Motor neuron (in vitro differentiated cells): ENCODE measurements around the gene CNIH1. TPM values are rescaled to one million over a fixed set of nuclear protein-coding genes. Genes with fewer than 3 reads are reported as not detected.
"Not testable (repeated sequence)": the region's sequence is repeated elsewhere in the genome, so short reads cannot be mapped to it uniquely, and the experiment has no call there.

Source experiments
- ATAC-seq, 8 experiments: fragments of 200-7000 bp; cut with Tn5 transposase; replicated peaks in 6 of 8; 2 replicates each; pipeline ENCODE4 v1.8.0; 2021; ENCODE audit warnings: mild to moderate bottlenecking in 8 of 8, moderate library complexity in 8 of 8
- H3K27ac ChIP-seq, 2 donors: fragments of 250-450 bp; sonication (Bioruptor Pico); 2 replicates each; pipeline ENCODE4 v1.9.0; 2021; ENCODE audit warnings: antibody characterized with exemption in 2 of 2, mild to moderate bottlenecking in 2 of 2, moderate library complexity in 1 of 2
- H3K4me1 ChIP-seq, 2 donors: fragments of 250-450 bp; sonication (Bioruptor Pico); replicated peaks in 1 of 2; 2 replicates each; pipeline ENCODE4 v1.6.1; 2021; ENCODE audit warnings: antibody characterized with exemption in 2 of 2, mild to moderate bottlenecking in 2 of 2, moderate library complexity in 1 of 2
- H3K4me3 ChIP-seq, 5 donors: fragments of 250-450 bp; sonication (Bioruptor Pico); 2 replicates each; pipeline ENCODE4 v1.9.0; 2021; ENCODE audit warnings: antibody characterized with exemption in 5 of 5, mild to moderate bottlenecking in 5 of 5, moderate library complexity in 4 of 5
- WGBS, 10 experiments: fragments of 450-650 bp; shearing (Covaris generic); methylation state at CpG; one replicate each; pipeline ENCODE4 v1.0.0; 2022; 5-methylcytosine and 5-hydroxymethylcytosine counted together
- in situ Hi-C, 9 experiments: fragments of 400-800 bp; cut with MboI; loops; one replicate each; pipeline ENCODE4 v1.15.0; 2021; ENCODE audit warnings: low sequenced_read_pairs in 9 of 9, low pct_unique_long_range_greater_than_20kb in 2 of 9; ENCODE audit not compliant: unreplicated experiment in 9 of 9
- total RNA-seq, 8 experiments: library from RNA; unstranded; fragments of 300-600 nt; gene quantifications; 2 replicates each; pipeline versions ENCODE4 v1.2.3 to v1.2.4, GENCODE V29; 2022

The CNIH1 gene
- total RNA-seq, 8 experiments from 2014 or later: 47.7 to 243 (median 78.3) TPM

DNA sequence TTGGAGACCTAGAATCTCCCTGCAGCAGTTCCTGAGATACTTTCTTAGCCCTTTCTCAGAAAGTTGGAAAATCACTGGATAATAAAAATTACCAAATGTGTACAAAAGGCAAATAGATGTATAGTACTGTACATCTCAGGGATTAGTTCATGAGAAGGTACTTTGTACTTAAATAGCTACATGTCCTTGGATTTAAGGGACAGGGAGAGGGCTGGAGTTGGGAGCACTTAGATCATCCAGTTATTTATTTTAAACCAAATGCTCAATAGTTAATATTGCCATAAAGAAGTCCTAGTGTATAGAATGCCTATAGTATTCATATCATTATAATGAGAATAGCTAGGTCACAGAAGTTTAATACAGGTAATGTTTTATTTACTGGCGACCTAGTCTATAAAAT lies 31.0 kb downstream of the CNIH1 start:
- no peaks in the 10 kb centered on the region for H3K4me1 ChIP-seq
- in situ Hi-C loops: no loop called here
- H3K4me3 ChIP-seq: no peak overlapping the region
- 70 to 100% (median 100%) methylated on average over 1 of the region's 1 CpG; no CpG with 5 or more reads in 2 of the 10 experiments for WGBS, 10 experiments
- no peak overlapping the region for H3K27ac ChIP-seq
- ATAC-seq: no peak

GRCh38 chr14:54403401-54404005 lies 37.7 kb downstream of the CNIH1 start:
- H3K4me1 ChIP-seq, in situ Hi-C loops, ATAC-seq, H3K27ac ChIP-seq, H3K4me3 ChIP-seq: not testable (repeated sequence)
- 18 to 100% (median 91%) methylated on average over 1 to 5 of the region's 6 CpGs for WGBS, 10 experiments

DNA sequence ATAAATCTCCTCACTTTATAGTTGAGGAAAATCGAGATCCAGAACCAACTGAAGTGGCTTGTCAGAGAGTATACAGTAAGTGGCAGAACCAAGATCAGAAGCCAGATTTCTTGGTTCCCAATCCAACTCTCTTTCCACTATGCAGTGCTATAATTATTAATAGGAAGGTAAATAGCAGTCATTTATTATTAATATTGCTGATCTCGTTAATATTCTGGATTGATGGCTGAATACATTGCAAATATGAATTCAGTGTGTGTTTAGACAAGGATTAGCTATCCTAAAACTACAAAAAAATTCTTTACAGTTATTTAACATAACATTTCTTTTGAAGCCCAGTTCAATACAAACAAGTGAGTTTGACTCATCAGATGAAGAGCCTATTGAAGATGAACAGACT lies 41.6 kb downstream of the CNIH1 start:
- in situ Hi-C loops: no loop called here
- no peak for ATAC-seq
- H3K4me1 ChIP-seq: peaks cover 0 to 2% of the 10 kb centered on the region in 2 donors
- no peak overlapping the region for H3K27ac ChIP-seq
- H3K4me3 ChIP-seq: no peak overlapping the region
- WGBS, 10 experiments: 78 to 100% (median 100%) methylated on average over 1 to 2 of the region's 2 CpGs; no CpG with 5 or more reads in 2 of the 10 experiments

GRCh38 chr14:54396493-54397335 lies 44.5 kb downstream of the CNIH1 start, which contains the start of gene CDKN3:
TSS of gene CDKN3 (plus strand) at chr14:54397007. CDS start at chr14:54397069, 62 bp downstream.
- peaks cover 0 to 2% of the 10 kb centered on the region in 2 donors for H3K4me1 ChIP-seq
- in situ Hi-C loops: no loop called here
- H3K27ac ChIP-seq: no peak within 1 kb of the TSS
- ATAC-seq: peak; percentile 96 to 98 (median 97)
- H3K4me3 ChIP-seq: peak within 1 kb of the TSS; percentile 51 to 76 (median 62)
- 0 to 40% (median 8%) methylated on average over 1 to 13 of the region's 76 CpGs; no CpG with 5 or more reads in 4 of the 10 experiments for WGBS, 10 experiments

DNA sequence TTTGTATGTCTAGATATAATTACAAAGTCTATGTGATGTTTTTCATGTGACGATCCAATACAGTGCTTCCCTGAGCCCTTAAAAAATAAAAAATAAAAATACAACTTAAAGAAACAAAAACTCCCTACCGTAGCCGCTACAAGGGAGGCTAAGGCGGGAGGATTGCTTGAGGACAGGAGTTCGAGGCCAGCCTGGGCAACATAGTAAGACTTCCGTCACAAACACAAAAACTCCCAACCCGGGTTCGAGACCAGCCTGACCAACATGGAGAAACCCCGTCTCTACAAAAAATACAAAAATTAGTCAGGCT lies 45.0 kb downstream of the CNIH1 start:
- 53 to 100% (median 74%) methylated on average over 1 to 8 of the region's 9 CpGs for WGBS, 10 experiments

GRCh38 chr14:54395716-54396115 lies 45.5 kb downstream of the CNIH1 start:
- H3K4me3 ChIP-seq: no peak overlapping the region
- no peak for ATAC-seq
- peaks cover 0 to 2% of the 10 kb centered on the region in 2 donors for H3K4me1 ChIP-seq
- 75 to 100% (median 96%) methylated on average over 1 to 2 of the region's 2 CpGs; no CpG with 5 or more reads in 1 of the 10 experiments for WGBS, 10 experiments
- in situ Hi-C loops: no loop called here
- H3K27ac ChIP-seq: no peak overlapping the region

More for the DNA sequence above, 45.0 kb downstream of the CNIH1 start:
- ATAC-seq: no peak
- peak overlapping the region; percentile 30 to 76 (median 62) for H3K4me3 ChIP-seq
- in situ Hi-C loops: no loop called here
- H3K4me1 ChIP-seq: peaks cover 0 to 2% of the 10 kb centered on the region in 2 donors
- no peak overlapping the region for H3K27ac ChIP-seq

DNA sequence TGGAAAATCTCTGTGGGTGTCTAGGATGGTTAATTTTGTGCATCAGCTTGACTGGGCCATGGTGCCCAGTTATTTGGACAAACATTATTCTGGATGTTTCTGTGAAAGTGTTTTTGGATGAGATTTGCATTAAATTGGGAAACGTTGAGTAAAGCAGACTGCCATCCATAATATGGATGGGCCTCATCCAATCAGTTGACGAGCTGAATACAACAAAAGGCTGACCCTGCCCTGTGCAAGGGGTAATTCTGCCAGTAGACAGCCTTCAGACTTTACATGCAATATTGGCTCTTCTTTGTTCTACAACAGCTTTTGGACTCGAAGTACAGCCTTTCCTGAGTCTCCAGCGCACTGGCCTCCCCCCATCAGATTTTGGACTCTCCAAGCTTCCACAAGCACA lies 45.9 kb downstream of the CNIH1 start:
- in situ Hi-C loops: no loop called here
- Histone ChIP-seq H3K4me1 (peaks cover 0 to 2% of the 10 kb centered on the region in 2 donors), H3K27ac (no peak overlapping the region), H3K4me3 (no peak overlapping the region)
- no peak for ATAC-seq
- WGBS, 10 experiments: 64 to 100% (median 85%) methylated on average over 1 to 4 of the region's 4 CpGs; no CpG with 5 or more reads in 3 of the 10 experiments

DNA sequence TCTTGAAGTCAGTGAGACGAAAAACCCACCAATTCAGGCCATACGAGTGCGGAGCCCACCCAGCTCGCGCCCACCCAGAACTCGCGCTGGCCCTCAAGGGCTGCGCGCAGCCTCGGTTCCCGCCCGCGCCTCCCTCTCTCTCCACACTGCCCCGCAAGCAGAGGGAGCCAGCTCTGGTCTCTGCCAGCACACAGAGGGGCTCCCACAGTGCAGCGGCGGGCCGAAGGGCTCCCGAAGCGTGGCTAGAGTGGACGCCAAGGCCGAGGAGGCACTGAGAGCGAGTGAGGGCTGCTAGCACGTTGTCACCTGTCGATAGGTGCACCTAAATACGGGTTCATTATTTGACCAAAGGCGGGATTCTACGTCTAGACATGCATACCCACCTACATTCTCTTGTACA lies 46.6 kb downstream of the CNIH1 start:
- no peak overlapping the region for H3K27ac ChIP-seq
- no peak overlapping the region for H3K4me3 ChIP-seq
- WGBS, 10 experiments: 84 to 100% (median 100%) methylated on average over 1 to 7 of the region's 27 CpGs; no CpG with 5 or more reads in 4 of the 10 experiments
- no peak for ATAC-seq
- H3K4me1 ChIP-seq: peaks cover 0 to 2% of the 10 kb centered on the region in 2 donors
- in situ Hi-C loops: no loop called here

GRCh38 chr14:54392986-54393884 lies 47.9 kb downstream of the CNIH1 start:
- H3K4me3 ChIP-seq, H3K4me1 ChIP-seq, ATAC-seq, in situ Hi-C loops, H3K27ac ChIP-seq: not testable (repeated sequence)
- WGBS, 10 experiments: 83 to 100% (median 100%) methylated on average over 1 to 13 of the region's 68 CpGs; no CpG with 5 or more reads in 5 of the 10 experiments

- WGBS, 10 experiments: 66 to 100% (median 88%) methylated on average over 1 to 7 of the region's 14 CpGs; no CpG with 5 or more reads in 2 of the 10 experiments
- in situ Hi-C loops: no loop called here
- no peaks in the 10 kb centered on the region for H3K4me1 ChIP-seq
- no peak overlapping the region for H3K27ac ChIP-seq
- ATAC-seq: no peak
- no peak overlapping the region for H3K4me3 ChIP-seq
Measured at GRCh38 chr14:54392131-54392859, 48.9 kb downstream of the CNIH1 start.

DNA sequence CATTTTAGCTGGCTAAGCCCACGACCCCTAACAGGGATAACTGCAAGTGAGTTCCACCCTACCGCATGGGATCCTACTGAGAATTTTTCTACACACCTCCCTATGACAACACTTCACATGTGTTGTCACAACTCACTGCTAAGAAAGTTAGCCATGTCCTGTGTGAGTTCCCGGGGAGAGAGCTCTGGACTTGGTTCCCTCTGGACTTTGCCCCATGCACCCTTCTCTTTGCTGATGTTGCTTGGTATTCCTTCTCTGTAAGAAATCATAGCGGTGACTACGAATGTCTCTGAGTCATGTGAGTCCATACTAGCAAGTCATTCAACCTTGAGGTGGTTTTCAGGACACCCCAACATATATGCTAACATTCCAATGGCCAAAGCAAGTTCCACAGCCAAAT lies 53.8 kb downstream of the CNIH1 start:
- Histone ChIP-seq H3K4me3 (no peak overlapping the region), H3K27ac (no peak overlapping the region), H3K4me1 (no peaks in the 10 kb centered on the region)
- in situ Hi-C loops: no loop called here
- ATAC-seq: no peak
- 46 to 100% (median 90%) methylated on average over 1 to 5 of the region's 5 CpGs; no CpG with 5 or more reads in 1 of the 10 experiments for WGBS, 10 experiments

DNA sequence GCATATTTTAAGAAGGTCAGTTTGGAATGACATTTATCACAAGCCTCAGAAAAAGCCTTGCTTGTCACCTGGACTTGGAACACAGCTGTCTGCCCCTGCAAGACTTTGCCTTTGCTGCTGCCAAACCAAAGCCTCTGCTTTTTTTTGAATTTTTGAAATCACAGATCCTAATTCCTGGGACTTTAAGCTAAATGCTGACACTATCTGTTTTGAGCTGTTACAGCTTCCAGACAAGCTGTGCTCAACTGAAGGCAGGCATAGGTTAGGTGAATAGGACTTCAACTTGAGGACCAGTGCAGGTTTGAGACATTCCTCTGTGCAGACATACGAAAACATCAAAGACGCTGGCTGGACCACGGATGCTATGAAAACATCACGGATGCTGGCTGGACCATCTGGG lies 55.6 kb downstream of the CNIH1 start:
- 20 to 100% (median 90%) methylated on average over 1 to 4 of the region's 4 CpGs; no CpG with 5 or more reads in 1 of the 10 experiments for WGBS, 10 experiments
- no peak for ATAC-seq
- no peak overlapping the region for H3K27ac ChIP-seq
- in situ Hi-C loops: no loop called here
- H3K4me1 ChIP-seq: no peaks in the 10 kb centered on the region
- H3K4me3 ChIP-seq: no peak overlapping the region
